SK-N-MC (cell line): Measurements from ENCODE around the gene CXorf66.

ENCODE experiments used
- EZH2 ChIP-seq: fragments of 200-600 bp; sonication (generic); IDR thresholded peaks from one replicate; pipeline ENCODE4 v1.6.1; 2017; ENCODE audit warnings: antibody characterized with exemption
- POLR2AphosphoS5 ChIP-seq: IDR thresholded peaks from 2 replicates; pipeline ENCODE4 v1.6.1; 2012; ENCODE audit warnings: mild to moderate bottlenecking, low read depth, low read length, borderline replicate concordance

- TF ChIP-seq EZH2 (no peak), POLR2AphosphoS5 (no peak)
Measured at GRCh38 chrX:139949703-139950102, 15.6 kb downstream of the CXorf66 start.
